Skeletal muscle tissue (tissue), 4 donors: ENCODE results near the gene SLC12A3. TPM values are rescaled to one million over a fixed set of nuclear protein-coding genes. Genes with fewer than 3 reads are reported as not detected.

Experiments used
- H3K27ac ChIP-seq: one replicate; pipeline ENCODE4 v1.7.0; 2013; ENCODE audit warnings: mild to moderate bottlenecking, low read depth, low read length, inconsistent platforms
- H3K27me3 ChIP-seq, 3 donors: one replicate each; pipeline ENCODE4 v1.7.0; 2013; ENCODE audit warnings: low read length in 3 of 3; ENCODE audit not compliant: control insufficient read depth in 3 of 3, insufficient read depth in 3 of 3
- H3K36me3 ChIP-seq, 3 donors: one replicate each; pipeline ENCODE4 v1.7.0; 2013; ENCODE audit warnings: low read length in 3 of 3; ENCODE audit not compliant: control insufficient read depth in 3 of 3, insufficient read depth in 3 of 3
- H3K4me1 ChIP-seq, 3 donors: one replicate each; pipeline ENCODE4 v1.7.0; 2013; ENCODE audit warnings: low read length in 3 of 3, mild to moderate bottlenecking in 3 of 3; ENCODE audit not compliant: control insufficient read depth in 3 of 3, insufficient read depth in 3 of 3
- H3K4me3 ChIP-seq, 3 donors: one replicate each; pipeline ENCODE4 v1.7.0; 2013; ENCODE audit warnings: low read length in 3 of 3
- H3K9ac ChIP-seq, 3 donors: one replicate each; pipeline ENCODE4 v1.7.0; 2013; ENCODE audit warnings: low read length in 3 of 3, mild to moderate bottlenecking in 3 of 3, moderate library complexity in 2 of 3, low read depth in 1 of 3
- H3K9me3 ChIP-seq, 3 donors: one replicate each; pipeline ENCODE4 v1.7.0; 2013; ENCODE audit warnings: low read length in 3 of 3; ENCODE audit not compliant: control insufficient read depth in 3 of 3
- total RNA-seq: library from RNA; depleted of rRNA; stranded (reverse); fragments of >200 nt; gene quantifications from one replicate; pipeline ENCODE4 v1.2.3, GENCODE V29; 2014
- donor health status: Osteomylitis.

The SLC12A3 gene
- total RNA-seq, 1 donor from 2014 or later, result not detected

- no peaks in the 10 kb centered on the region for H3K9me3 ChIP-seq
- no peak overlapping the region for H3K9ac ChIP-seq
- no peaks in the 10 kb centered on the region for H3K36me3 ChIP-seq
- no peak overlapping the region for H3K27ac ChIP-seq
- H3K4me1 ChIP-seq, result no peaks in the 10 kb centered on the region
- H3K4me3 ChIP-seq, result no peak overlapping the region
- peaks cover 0 to 2% (median 0%) of the 10 kb centered on the region in 3 donors for H3K27me3 ChIP-seq
Measured at GRCh38 chr16:56855201-56855600, 9.8 kb upstream of the SLC12A3 start.

GRCh38 chr16:56855946-56856345 lies 9.1 kb upstream of the SLC12A3 start:
- no peak overlapping the region for H3K4me3 ChIP-seq
- no peaks in the 10 kb centered on the region for H3K36me3 ChIP-seq
- no peaks in the 10 kb centered on the region for H3K4me1 ChIP-seq
- peaks cover 0 to 2% (median 0%) of the 10 kb centered on the region in 3 donors for H3K27me3 ChIP-seq
- H3K27ac ChIP-seq, result no peak overlapping the region
- no peak overlapping the region for H3K9ac ChIP-seq
- no peaks in the 10 kb centered on the region for H3K9me3 ChIP-seq

- no peaks in the 10 kb centered on the region for H3K4me1 ChIP-seq
- H3K9ac ChIP-seq, result no peak overlapping the region
- no peak overlapping the region for H3K27ac ChIP-seq
- peaks cover 0 to 2% (median 0%) of the 10 kb centered on the region in 3 donors for H3K27me3 ChIP-seq
- H3K36me3 ChIP-seq, result no peaks in the 10 kb centered on the region
- H3K9me3 ChIP-seq, result no peaks in the 10 kb centered on the region
- no peak overlapping the region for H3K4me3 ChIP-seq
Measured at GRCh38 chr16:56856876-56857447, 8.0 kb upstream of the SLC12A3 start.

- no peaks in the 10 kb centered on the region for H3K9me3 ChIP-seq
- H3K9ac ChIP-seq, result no peak overlapping the region
- peaks cover 0 to 2% (median 0%) of the 10 kb centered on the region in 3 donors for H3K27me3 ChIP-seq
- H3K4me1 ChIP-seq, result peaks cover 0 to 4% (median 0%) of the 10 kb centered on the region in 3 donors
- no peaks in the 10 kb centered on the region for H3K36me3 ChIP-seq
- no peak overlapping the region for H3K4me3 ChIP-seq
- H3K27ac ChIP-seq, result no peak overlapping the region
Measured at GRCh38 chr16:56858374-56858773, 6.6 kb upstream of the SLC12A3 start.

- Histone ChIP-seq H3K27me3 (peaks cover 0 to 2% (median 0%) of the 10 kb centered on the region in 3 donors), H3K9me3 (no peaks in the 10 kb centered on the region), H3K27ac (no peak overlapping the region), H3K4me1 (peaks cover 0 to 4% (median 0%) of the 10 kb centered on the region in 3 donors), H3K4me3 (no peak overlapping the region), H3K9ac (no peak overlapping the region), H3K36me3 (no peaks in the 10 kb centered on the region)
Measured at GRCh38 chr16:56859636-56860035, 5.4 kb upstream of the SLC12A3 start.

GRCh38 chr16:56860226-56861020 lies 4.6 kb upstream of the SLC12A3 start:
- Histone ChIP-seq H3K36me3 (no peaks in the 10 kb centered on the region), H3K9me3 (no peaks in the 10 kb centered on the region), H3K9ac (no peak overlapping the region), H3K27me3 (peaks cover 0 to under 1% (median 0%) of the 10 kb centered on the region in 3 donors), H3K4me1 (peaks cover 0 to 4% (median 0%) of the 10 kb centered on the region in 3 donors), H3K4me3 (no peak overlapping the region), H3K27ac (no peak overlapping the region)

- peaks cover 0 to 4% (median 0%) of the 10 kb centered on the region in 3 donors for H3K4me1 ChIP-seq
- H3K4me3 ChIP-seq, result no peak overlapping the region
- no peaks in the 10 kb centered on the region for H3K9me3 ChIP-seq
- no peak overlapping the region for H3K9ac ChIP-seq
- H3K27ac ChIP-seq, result no peak overlapping the region
- no peaks in the 10 kb centered on the region for H3K27me3 ChIP-seq
- no peaks in the 10 kb centered on the region for H3K36me3 ChIP-seq
Measured at GRCh38 chr16:56861092-56861610, 3.9 kb upstream of the SLC12A3 start.

GRCh38 chr16:56861756-56862155 lies 3.3 kb upstream of the SLC12A3 start:
- Histone ChIP-seq H3K4me3 (no peak overlapping the region), H3K36me3 (no peaks in the 10 kb centered on the region), H3K27me3 (no peaks in the 10 kb centered on the region), H3K27ac (no peak overlapping the region), H3K9ac (no peak overlapping the region), H3K9me3 (no peaks in the 10 kb centered on the region), H3K4me1 (peaks cover 0 to 4% (median 0%) of the 10 kb centered on the region in 3 donors)

- Histone ChIP-seq H3K27ac (no peak overlapping the region), H3K36me3 (no peaks in the 10 kb centered on the region), H3K27me3 (no peaks in the 10 kb centered on the region), H3K4me1 (peaks cover 5 to 9% (median 5%) of the 10 kb centered on the region in 3 donors), H3K9me3 (no peaks in the 10 kb centered on the region), H3K4me3 (no peak overlapping the region), H3K9ac (no peak overlapping the region)
Measured at GRCh38 chr16:56862776-56863175, 2.2 kb upstream of the SLC12A3 start.
